HG03175 (cell line): Measurements from ENCODE around the gene YIF1B.
"Not testable (repeated sequence)": the region's sequence is repeated elsewhere in the genome, so short reads cannot be mapped to it uniquely, and the experiment has no call there.

ENCODE experiments used
- ATAC-seq: cut with Tn5 transposase; IDR thresholded peaks from one replicate; pipeline ENCODE4 v1.9.1; 2021; ENCODE audit warnings: mild to moderate bottlenecking, moderate library complexity; ENCODE audit not compliant: unreplicated experiment

YIF1B gene, protein sequence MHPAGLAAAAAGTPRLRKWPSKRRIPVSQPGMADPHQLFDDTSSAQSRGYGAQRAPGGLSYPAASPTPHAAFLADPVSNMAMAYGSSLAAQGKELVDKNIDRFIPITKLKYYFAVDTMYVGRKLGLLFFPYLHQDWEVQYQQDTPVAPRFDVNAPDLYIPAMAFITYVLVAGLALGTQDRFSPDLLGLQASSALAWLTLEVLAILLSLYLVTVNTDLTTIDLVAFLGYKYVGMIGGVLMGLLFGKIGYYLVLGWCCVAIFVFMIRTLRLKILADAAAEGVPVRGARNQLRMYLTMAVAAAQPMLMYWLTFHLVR

DNA sequence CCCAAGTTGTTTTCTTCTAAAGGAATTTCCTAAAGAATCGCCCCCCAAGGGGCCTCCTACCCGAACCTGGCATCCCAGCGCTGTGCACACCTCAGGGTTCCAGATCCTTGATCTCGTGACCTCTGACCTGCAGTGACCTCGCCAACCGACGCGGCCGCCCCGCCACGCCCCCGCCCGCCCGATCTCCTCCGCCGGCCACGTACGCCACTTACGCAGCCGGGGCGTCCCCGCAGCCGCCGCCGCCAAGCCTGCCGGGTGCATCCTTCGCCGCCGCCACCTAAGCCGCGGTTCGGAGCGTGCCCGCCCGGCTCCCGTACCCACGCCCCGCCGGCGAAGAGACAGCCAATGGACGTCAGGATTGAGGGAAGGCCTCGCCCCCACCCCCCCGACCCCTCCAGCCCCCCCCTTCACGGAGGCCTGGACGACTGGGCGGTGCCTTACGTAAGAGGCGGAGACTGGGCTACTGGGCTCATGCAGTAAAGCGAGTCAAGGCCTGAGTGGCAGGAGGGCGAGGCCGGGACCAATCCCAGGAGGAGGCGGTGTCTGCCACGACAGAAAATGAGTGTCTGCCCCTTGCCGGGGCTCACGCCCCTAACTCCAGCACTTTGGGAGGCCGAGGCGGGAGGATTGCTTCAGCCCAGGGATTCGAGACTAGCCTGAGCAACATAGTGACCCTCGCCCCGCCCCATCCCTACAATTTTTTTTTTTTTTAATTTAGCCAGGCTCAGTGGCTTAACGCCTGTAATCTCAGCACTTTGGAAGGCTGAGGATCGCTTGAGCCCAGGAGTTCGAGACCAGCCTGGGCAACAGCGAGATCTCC is at the start of gene YIF1B:
Gene YIF1B (minus strand): TSS at position 291 of the 820 bp plus-strand sequence. CDS start 30 bp downstream, at position 261.
- peak; percentile 88 for ATAC-seq

- ATAC-seq, result not testable (repeated sequence)
Measured at GRCh38 chr19:38362946-38363688, 47.4 kb upstream of the YIF1B start.

DNA sequence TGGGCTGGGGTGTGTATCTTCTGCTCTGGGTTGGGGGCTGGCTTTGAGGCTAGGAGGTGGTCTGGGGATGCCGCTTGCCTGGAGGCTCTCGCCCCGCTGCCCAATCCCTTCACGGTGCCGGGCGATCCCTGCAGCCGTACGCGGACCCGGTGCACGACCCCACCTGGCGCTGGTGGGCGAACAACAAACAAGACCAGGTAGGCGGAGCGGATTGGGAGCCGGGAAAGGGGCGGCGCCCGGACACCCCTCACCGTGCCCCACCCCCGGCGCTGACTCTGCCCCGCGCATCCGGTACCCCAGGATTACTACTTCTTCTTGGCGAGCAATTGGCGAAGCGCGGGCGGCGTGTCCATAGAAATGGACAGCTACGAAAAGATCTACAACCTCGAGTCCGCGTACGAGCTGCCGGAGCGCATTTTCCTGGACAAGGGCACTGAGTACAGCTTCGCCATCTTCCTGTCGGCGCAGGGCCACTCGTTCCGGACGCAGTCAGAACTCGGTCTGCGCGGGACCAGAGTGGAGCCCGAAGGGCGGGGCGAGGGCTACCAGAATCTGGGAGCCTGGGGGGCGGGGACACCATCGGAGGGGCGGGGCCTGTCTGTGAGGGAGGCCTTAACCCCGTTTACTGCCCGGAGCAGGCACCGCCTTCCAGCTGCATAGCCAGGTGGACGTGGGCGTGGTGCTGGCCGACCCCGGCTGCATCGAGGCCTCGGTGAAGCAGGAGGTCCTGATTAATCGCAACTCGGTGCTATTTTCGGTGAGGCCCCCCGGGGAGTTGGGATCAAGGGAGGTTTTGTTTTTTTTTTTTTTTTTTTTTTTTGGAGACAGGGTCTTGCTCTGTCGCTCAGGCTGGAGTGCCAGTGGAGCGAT is 46.6 kb upstream of the YIF1B start:
- ATAC-seq, result peak; percentile 43

GRCh38 chr19:38361633-38362075 is 45.9 kb upstream of the YIF1B start:
- peak; percentile 64 for ATAC-seq

DNA sequence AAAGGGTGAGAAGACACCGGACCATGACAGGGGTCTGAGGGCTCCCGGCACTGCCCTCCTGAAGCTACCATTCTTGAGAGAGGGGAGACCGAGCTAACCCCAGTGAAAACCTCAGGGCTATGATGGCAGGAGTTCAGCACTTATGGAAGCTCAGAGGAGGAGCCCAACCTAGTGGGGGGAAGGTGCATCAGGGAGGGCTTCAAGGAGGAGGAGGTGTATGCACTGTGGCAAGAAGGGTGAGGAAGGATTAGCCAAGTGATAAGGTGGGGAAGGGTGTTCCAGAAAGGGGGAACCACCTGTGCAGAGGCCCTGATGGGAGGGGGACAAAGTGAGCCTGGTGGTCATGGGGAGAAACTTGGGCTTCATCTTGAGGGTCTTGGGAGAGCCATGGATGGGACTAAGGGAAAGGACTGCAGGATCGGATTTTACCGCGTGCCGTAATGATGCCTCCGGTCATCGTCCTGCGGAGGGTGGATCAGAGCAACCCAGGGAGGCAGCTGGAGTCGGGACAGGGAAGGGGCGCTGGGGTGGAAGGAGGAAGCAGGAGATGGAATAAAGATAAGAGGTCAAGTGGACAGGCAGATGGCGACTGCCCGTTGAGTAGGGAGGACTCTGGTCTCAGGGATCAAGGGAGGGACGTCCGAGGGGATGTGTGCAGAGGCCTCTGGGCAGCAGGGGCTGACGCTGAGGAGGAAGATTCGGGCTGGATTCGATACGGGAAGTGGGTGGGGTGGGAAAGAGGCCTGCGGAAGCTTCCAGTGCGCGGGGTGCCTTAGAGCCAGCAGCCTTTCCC is 45.3 kb upstream of the YIF1B start:
- no peak for ATAC-seq

DNA sequence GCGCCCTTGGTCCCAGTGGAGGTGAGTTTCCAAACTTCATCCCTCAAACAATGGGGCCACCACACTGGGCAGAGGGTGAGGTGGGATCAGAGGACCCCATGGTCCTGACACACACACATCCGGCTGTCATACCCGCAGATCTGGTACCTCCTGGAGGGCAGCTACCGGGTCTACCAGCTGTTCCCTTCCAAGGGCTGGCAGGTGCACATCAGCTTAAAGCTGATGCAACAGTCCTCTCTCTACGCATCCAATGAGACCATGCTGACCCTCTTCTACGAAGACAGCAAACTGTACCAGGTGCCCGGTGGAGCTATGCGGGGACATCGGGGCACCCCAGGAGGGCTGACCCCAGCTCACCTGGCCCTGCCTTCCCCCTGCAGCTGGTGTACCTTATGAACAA is 44.6 kb upstream of the YIF1B start:
- ATAC-seq, result no peak

- no peak for ATAC-seq
Measured at GRCh38 chr19:38359242-38360021, 43.7 kb upstream of the YIF1B start.

DNA sequence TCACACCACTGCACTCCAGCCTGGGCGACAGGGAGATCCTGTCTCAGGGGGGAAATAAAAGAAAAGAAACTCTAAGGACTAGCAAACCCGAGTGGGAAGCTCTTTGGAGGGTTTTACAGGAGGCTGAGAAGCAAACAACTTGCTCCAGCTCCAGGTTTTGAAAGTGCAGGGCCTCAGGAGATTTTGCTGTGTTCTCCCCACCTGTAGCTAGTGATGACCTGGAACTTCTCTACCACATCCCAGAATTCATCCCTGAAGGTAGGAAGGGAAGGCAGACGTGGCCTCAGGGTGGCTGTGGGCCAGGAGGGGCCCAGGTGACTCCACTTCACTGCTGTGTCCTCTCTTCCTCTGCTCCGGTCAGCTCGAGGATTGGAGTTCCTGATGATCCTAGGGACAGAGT is 42.3 kb upstream of the YIF1B start:
- ATAC-seq, result no peak

DNA sequence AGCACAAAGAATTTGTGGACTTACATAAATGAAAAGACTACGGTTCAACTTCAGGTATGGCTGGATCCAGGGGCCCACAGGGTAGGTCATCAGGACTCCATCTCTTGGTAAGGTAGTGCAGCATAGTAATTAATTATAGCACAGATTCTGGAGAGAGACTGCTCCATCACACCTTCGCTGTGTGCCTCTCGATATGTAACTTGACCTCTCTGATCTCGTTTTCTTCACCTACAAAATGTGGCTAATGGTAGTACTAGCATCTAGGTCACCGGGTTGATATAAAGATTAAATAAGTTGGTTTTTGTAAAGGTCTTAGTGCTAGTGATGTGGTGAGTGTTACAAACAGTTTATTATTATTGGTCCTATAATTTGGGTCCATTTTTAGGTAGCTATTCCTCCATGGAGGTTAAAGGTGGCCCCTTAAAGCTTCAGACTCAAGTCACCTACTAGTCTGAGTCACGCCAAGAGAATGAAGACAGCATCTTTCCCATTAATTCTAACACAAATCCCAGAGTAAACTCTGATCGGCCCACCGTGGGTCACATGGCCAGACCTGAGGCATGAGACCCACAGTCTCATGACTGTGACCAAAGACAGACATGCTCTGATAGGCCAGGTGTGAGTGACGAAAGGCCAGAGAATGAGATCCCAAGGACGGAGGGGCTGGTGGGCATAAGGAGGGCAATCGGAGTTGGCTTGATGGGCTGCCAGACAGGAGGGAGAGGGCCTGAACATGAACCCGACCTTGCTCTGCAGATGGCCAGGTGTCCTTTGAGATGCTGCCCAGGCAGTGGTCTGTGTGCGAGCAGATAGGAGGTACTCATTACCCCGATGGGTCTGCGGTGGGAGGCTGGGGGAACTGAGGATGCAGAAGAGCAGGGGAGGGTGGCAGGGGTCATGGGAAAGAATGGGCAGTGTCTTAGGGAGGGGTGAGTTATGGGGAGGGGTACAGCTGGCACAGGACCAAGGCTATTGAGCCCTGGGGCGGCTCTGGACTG is 40.3 kb upstream of the YIF1B start:
- no peak for ATAC-seq

DNA sequence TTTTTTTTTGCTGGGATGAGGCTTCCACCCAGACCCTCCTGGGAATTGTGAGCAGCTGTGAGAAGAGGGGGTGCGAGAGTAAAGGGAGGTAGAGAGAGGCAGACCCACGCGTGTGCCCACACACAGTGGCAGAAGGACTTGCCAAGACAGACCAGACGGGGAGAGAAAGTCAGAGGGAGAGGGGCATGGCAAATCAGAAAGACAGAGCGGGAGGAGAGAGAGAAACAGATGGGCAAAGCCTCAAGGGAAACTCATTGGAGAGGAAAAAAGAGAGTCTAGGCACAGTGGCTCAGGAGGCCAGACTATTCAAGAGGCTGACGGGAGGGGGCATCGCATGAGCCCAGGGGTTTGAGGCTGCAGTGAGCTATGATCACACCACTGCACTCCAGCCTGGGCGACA is 36.9 kb upstream of the YIF1B start:
- ATAC-seq, result no peak

DNA sequence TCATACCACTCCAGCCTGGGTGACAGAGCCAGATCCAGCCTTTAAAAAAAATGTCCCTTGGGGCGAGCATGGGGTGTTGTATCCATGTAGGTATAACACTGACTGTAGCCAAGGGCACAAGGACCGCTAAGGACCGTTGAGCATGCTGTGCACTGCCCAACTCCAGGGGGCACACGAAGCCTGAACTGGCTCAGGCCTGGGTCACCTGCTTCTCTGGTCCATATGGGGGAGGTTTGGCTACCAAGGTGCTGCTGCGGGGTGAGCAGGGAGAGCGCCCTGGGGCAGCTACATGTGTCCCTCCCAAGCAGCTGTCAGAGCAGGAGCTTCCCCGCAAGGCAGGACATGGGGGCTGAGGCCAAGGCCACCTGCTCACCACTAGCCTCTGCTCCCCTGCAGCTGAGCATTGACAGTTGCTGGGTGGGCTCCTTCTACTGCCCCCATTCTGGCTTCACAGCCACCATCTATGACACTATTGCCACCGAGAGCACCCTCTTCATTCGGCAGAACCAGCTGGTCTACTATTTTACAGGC is 36.2 kb upstream of the YIF1B start:
- ATAC-seq, result no peak

GRCh38 chr19:38350883-38351282 is 35.1 kb upstream of the YIF1B start:
- ATAC-seq, result no peak

- ATAC-seq, result no peak
Measured at GRCh38 chr19:38346837-38347236, 31.1 kb upstream of the YIF1B start.

DNA sequence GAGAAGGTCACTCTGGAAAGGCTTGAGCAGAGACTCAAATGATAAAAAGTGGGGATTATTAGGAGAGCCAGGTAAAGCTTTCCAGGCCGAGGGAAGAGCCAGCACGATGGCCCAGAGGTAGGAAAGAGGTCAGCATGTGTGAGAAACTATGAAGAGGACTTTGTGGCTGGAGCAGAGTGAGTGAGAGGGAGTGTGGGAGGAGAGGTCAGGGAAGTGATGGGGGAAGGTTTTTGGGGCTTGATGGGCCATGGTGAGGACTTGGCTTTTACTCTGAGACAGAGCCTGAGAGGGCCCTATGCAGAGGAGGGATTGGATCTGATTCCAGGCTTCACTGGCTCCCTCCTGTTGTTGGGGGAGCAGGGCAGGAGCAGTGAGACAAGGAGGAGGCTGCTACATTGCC is 25.2 kb upstream of the YIF1B start:
- no peak for ATAC-seq

DNA sequence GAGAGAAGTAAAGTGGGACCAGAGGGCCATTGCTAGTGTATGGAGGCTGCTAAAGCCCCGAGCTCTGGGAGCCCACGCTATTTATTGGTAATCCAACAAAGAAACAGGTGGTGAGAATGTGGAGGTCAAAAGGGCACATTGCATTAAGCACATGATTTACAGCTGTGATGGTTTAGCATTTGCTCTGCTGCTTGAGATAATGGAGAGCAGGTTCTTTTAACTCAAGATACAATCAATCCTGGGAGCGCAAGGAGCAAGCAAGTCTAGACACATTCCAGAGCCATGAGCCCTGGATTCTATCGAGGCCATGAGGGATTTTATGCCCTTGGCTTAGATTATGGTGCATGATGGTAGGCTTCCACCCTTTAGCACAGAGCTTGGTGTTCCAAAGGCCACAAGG is 23.3 kb upstream of the YIF1B start:
- ATAC-seq, result not testable (repeated sequence)

DNA sequence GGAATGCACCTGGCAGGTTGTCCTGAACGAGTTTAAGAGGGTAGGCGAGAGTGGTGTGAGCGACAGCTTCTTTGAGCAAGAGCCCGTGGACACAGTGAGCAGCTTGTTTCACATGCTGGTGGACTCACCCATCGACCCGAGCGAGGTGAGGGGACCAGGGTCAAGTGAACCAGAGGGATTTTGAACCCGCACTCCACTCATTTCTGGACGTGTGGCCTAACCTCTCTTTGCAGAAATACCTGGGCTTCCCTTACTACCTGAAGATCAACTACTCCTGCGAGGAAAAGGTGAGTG is 21.6 kb upstream of the YIF1B start:
- no peak for ATAC-seq

GRCh38 chr19:38336638-38337359 is 21.1 kb upstream of the YIF1B start:
- ATAC-seq, result peak; percentile 53
